ENCODE results near the gene HLA-A. TPM values are rescaled to one million over a fixed set of nuclear protein-coding genes. Genes with fewer than 3 reads are reported as not detected.
A peak's percentile ranks its signal among the peaks of the same experiment; 100 is the strongest.

HLA-A gene
- total and polyA plus RNA-seq, 2 of the 13 experiments (the other 11 are each of a cell fraction or from before 2014, with no cell fraction given), result 345 to 527 TPM

GRCh38 chr6:29926413-29927274 is 15.7 kb upstream of the HLA-A start (continued):
- no peak for TF ChIP-seq MAFG (CRISPR knock-in tag; IDR thresholded peaks at IDR 0.05)
- 0 out of 2 replicates have a peak, but pooled peaks have one; percentile 38 for TF ChIP-seq NAIF1 (CRISPR knock-in tag; IDR thresholded peaks at IDR 0.05; ENCODE audit: borderline replicate concordance)
- no peak for TF ChIP-seq DNMT3B (CRISPR knock-in tag; conservative IDR thresholded peaks at IDR 0.05)
- TF ChIP-seq RAD21 (CRISPR knock-in tag; IDR thresholded peaks at IDR 0.05), result no peak
- no peak for TF ChIP-seq ATF7-NPFF (CRISPR knock-in tag; IDR thresholded peaks at IDR 0.05; ENCODE audit: low read depth)
- TF ChIP-seq CEBPB (IDR thresholded peaks at IDR 0.05; ENCODE audit: borderline replicate concordance, low read depth, low read length), result no peak
- 0 out of 2 replicates have a peak, but pooled peaks have one; percentile 36 for TF ChIP-seq NR1H2 (CRISPR knock-in tag; IDR thresholded peaks at IDR 0.05; ENCODE audit: borderline replicate concordance, low read depth)
- no peak for TF ChIP-seq ZNF614 (CRISPR knock-in tag; IDR thresholded peaks at IDR 0.05; ENCODE audit: borderline replicate concordance)
- TF ChIP-seq RARA (CRISPR knock-in tag; IDR thresholded peaks at IDR 0.05), result no peak
- no peak for TF ChIP-seq ZBTB37 (CRISPR knock-in tag; IDR thresholded peaks at IDR 0.05)
- TF ChIP-seq HNRNPUL1 (IDR thresholded peaks at IDR 0.05; ENCODE audit: low read depth, low read length), result no peak
- TF ChIP-seq ZNF800 (CRISPR knock-in tag; IDR thresholded peaks at IDR 0.05), result 0 out of 2 replicates have a peak, but pooled peaks have one; percentile 34
- no peak for TF ChIP-seq REPIN1 (CRISPR knock-in tag; IDR thresholded peaks at IDR 0.05; ENCODE audit: borderline replicate concordance, low read depth)
- TF ChIP-seq ZNF317 (CRISPR knock-in tag; IDR thresholded peaks at IDR 0.05), result no peak
- no peak for TF ChIP-seq ZNF782 (CRISPR knock-in tag; IDR thresholded peaks at IDR 0.05; ENCODE audit: borderline replicate concordance)
- TF ChIP-seq SYNCRIP (IDR thresholded peaks at IDR 0.05; ENCODE audit: insufficient read depth, low read depth, low read length), result no peak
- no peak; the same call in 1 of the 2 replicates for TF ChIP-seq SALL1 (CRISPR knock-in tag; IDR thresholded peaks at IDR 0.05)
- no peak for TF ChIP-seq ZBTB39 (CRISPR knock-in tag; IDR thresholded peaks at IDR 0.05)
- TF ChIP-seq ZNF362 (CRISPR knock-in tag; IDR thresholded peaks at IDR 0.05; ENCODE audit: borderline replicate concordance), result no peak
- TF ChIP-seq CHD4 (IDR thresholded peaks at IDR 0.05; ENCODE audit: borderline replicate concordance, low read length), result no peak
- TF ChIP-seq ZNF563 (CRISPR knock-in tag; IDR thresholded peaks at IDR 0.05), result peak; percentile 43; the same call in 1 of the 2 replicates
- TF ChIP-seq ZNF121 (CRISPR knock-in tag; IDR thresholded peaks at IDR 0.05), result no peak
- TF ChIP-seq MTA3 (CRISPR knock-in tag; IDR thresholded peaks at IDR 0.05), result no peak

All from HepG2 (cell line).